ENCODE measurements around the gene ZNF804B.

DNA sequence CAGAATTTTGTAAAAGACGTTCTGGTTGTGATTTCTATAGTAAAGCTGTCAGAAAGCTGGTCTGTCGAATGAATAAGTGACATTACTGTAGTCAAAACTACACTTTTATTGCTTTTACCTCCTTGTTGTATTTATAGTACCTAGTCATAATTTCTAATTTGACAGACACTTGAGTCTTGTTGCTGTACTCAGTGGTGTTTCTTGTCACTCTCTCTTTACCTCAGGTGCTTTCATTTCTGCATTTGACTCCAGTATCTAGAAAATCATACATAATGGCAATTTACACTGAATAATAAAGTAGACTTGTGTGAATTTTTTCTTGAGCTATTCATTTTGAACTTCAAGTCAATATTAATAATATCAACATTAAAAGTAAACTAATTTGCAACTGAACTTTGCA is 293.6 kb downstream of the ZNF804B start:
- TF ChIP-seq, protein P1, sequence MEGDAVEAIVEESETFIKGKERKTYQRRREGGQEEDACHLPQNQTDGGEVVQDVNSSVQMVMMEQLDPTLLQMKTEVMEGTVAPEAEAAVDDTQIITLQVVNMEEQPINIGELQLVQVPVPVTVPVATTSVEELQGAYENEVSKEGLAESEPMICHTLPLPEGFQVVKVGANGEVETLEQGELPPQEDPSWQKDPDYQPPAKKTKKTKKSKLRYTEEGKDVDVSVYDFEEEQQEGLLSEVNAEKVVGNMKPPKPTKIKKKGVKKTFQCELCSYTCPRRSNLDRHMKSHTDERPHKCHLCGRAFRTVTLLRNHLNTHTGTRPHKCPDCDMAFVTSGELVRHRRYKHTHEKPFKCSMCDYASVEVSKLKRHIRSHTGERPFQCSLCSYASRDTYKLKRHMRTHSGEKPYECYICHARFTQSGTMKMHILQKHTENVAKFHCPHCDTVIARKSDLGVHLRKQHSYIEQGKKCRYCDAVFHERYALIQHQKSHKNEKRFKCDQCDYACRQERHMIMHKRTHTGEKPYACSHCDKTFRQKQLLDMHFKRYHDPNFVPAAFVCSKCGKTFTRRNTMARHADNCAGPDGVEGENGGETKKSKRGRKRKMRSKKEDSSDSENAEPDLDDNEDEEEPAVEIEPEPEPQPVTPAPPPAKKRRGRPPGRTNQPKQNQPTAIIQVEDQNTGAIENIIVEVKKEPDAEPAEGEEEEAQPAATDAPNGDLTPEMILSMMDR (conservative IDR thresholded peaks at IDR 0.05; ENCODE audit: low read length) = no peak
- no peak for TF ChIP-seq EZH2phosphoT487 (IDR thresholded peaks at IDR 0.05; ENCODE audit: borderline replicate concordance)

All from Loucy (cell line).